SK-N-MC (cell line): ENCODE data around the gene AIP.

ENCODE experiments used
- EZH2 ChIP-seq: fragments of 200-600 bp; sonication (generic); IDR thresholded peaks from one replicate; pipeline ENCODE4 v1.6.1; 2017; ENCODE audit warnings: antibody characterized with exemption
- POLR2AphosphoS5 ChIP-seq: IDR thresholded peaks from 2 replicates; pipeline ENCODE4 v1.6.1; 2012; ENCODE audit warnings: mild to moderate bottlenecking, low read depth, low read length, borderline replicate concordance

- no peak for TF ChIP-seq POLR2AphosphoS5
- no peak for TF ChIP-seq EZH2
Measured at GRCh38 chr11:67514116-67514515, 31.3 kb downstream of the AIP start.
